Kidney (tissue), 14 donors: ENCODE data around the gene OAF. TPM values are rescaled to one million over a fixed set of nuclear protein-coding genes. Genes with fewer than 3 reads are reported as not detected.

Experiments
- DNase-seq, 5 donors: peaks; one replicate each; pipeline ENCODE4 v3.0.0-alpha.2; 2013 to 2020
- FAIRE-seq: peaks from 2 replicates; lab custom pipeline; 2012; peaks lifted over from hg19 to GRCh38; lab: Jason Lieb, UNC
- H3K27ac ChIP-seq, 2 donors: one replicate each; pipeline ENCODE4 v1.7.0; 2013; ENCODE audit warnings: low read depth in 2 of 2, low read length in 2 of 2, inconsistent platforms in 1 of 2
- H3K27me3 ChIP-seq: one replicate; pipeline ENCODE4 v1.7.1; 2013; ENCODE audit warnings: low read length, inconsistent platforms; ENCODE audit not compliant: control insufficient read depth, insufficient read depth
- H3K36me3 ChIP-seq, 3 donors: one replicate each; pipeline versions ENCODE4 v1.7.0 to v1.7.1; 2013; ENCODE audit warnings: low read length in 3 of 3, control low read depth in 1 of 3, inconsistent platforms in 1 of 3; ENCODE audit not compliant: insufficient read depth in 3 of 3, control insufficient read depth in 2 of 3
- H3K4me1 ChIP-seq, 3 donors: one replicate each; pipeline versions ENCODE4 v1.7.0 to v1.7.1; 2013; ENCODE audit warnings: low read length in 3 of 3, inconsistent platforms in 1 of 3, low read depth in 1 of 3; ENCODE audit not compliant: control insufficient read depth in 2 of 3, insufficient read depth in 2 of 3
- H3K4me3 ChIP-seq, 3 donors: one replicate each; pipeline versions ENCODE4 v1.7.0 to v1.8.1; 2013; ENCODE audit warnings: low read length in 3 of 3, control low read depth in 1 of 3, inconsistent platforms in 1 of 3
- H3K9ac ChIP-seq, 3 donors: one replicate each; pipeline versions ENCODE4 v1.7.0 to v1.7.1; 2013; ENCODE audit warnings: low read length in 3 of 3, control low read depth in 1 of 3, inconsistent platforms in 1 of 3
- H3K9me3 ChIP-seq, 3 donors: one replicate each; pipeline versions ENCODE4 v1.7.0 to v1.7.1; 2013; ENCODE audit warnings: low read length in 3 of 3, control low read depth in 1 of 3, inconsistent platforms in 1 of 3; ENCODE audit not compliant: control insufficient read depth in 2 of 3, insufficient read depth in 1 of 3
- intact Hi-C: fragments of 100-400 bp; cut with DNase I; formaldehyde crosslinking; loops from one replicate; pipeline ENCODE4 v1.11.1; 2022
- polyA plus RNA-seq: library from polyadenylated mRNA; stranded (reverse); fragments of 350-450 nt; fragmentation: Illumina TruSeq; extraction: RNeasy Lipid Tissue Mini Kit (QIAGEN cat#74804); gene quantifications from one replicate; pipeline ENCODE4 v1.2.3, GENCODE V29; 2014; ENCODE audit warnings: low read depth, low replicate concordance; ENCODE audit not compliant: insufficient read depth
- total RNA-seq: library from RNA; stranded (reverse); fragmentation: NEBNext Ultra II Directional; extraction: Animal tissue kit (Norgen Biotek cat#: 25700); gene quantifications from one replicate; pipeline ENCODE4 v1.2.1, GENCODE V29; 2021
- TF ChIP-seq, protein P1 (sequence below): IDR thresholded peaks from 3 replicates; pipeline ENCODE4 v1.5.1; 2012; ENCODE audit warnings: mild to moderate bottlenecking, moderate library complexity, borderline replicate concordance; ENCODE audit not compliant: insufficient read depth; ENCODE audit errors: extremely low read depth
- donor health status: control.
- donor health status: control.
- donor health status: control.
- donor health status: control.
- donor health status: control.
- donor health status: DM: yes; HTN: yes; CAD: no.
- donor health status: Normal renal cell carcinoma (clear cell type).

The OAF gene
- total and polyA plus RNA-seq, 2 donors from 2014 or later = 48.2 to 78.1 TPM

DNA sequence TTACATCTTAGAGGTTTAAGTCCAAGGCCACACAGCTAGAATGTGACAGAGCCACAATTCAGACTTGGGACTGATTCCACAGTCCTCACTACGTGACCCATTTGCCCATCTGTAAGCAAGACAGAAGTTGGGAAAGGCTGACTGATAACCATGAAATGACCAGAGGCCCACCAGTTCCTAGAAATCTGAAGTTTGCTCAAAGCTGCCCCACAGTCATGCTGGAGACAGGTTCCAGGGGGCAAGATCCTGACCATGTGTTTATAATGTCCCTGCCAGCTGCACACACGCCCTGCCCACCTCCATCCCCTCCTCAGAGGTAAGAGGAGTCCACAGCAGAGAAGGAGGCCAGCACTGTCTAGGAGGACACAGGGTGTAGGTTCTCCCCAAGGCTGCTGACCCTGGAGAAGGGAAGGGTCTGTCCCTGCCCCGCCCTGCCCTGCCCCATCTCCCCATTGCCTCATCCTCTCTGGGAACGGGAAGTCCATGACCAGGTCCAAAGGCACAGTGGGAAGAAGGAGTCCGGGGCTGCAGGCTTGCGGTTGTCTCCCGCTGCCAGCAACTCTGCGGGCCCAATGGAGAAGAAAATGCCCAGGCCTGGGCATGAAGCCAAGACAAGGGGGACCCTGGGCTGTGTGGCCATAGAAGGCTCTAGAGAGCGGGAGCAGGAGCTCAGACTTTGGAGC, 11.9 kb upstream of the OAF start:
- H3K9me3 ChIP-seq = no peaks in the 10 kb centered on the region
- no peak overlapping the region for H3K9ac ChIP-seq
- intact Hi-C loops = no loop called here
- no peaks in the 10 kb centered on the region for H3K27me3 ChIP-seq
- TF ChIP-seq, protein P1, sequence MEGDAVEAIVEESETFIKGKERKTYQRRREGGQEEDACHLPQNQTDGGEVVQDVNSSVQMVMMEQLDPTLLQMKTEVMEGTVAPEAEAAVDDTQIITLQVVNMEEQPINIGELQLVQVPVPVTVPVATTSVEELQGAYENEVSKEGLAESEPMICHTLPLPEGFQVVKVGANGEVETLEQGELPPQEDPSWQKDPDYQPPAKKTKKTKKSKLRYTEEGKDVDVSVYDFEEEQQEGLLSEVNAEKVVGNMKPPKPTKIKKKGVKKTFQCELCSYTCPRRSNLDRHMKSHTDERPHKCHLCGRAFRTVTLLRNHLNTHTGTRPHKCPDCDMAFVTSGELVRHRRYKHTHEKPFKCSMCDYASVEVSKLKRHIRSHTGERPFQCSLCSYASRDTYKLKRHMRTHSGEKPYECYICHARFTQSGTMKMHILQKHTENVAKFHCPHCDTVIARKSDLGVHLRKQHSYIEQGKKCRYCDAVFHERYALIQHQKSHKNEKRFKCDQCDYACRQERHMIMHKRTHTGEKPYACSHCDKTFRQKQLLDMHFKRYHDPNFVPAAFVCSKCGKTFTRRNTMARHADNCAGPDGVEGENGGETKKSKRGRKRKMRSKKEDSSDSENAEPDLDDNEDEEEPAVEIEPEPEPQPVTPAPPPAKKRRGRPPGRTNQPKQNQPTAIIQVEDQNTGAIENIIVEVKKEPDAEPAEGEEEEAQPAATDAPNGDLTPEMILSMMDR = no peak
- FAIRE-seq (no peak), DNase-seq (peak in 1 of 5 donors; percentile 57)
- H3K36me3 ChIP-seq = no peaks in the 10 kb centered on the region
- H3K27ac ChIP-seq = no peak overlapping the region
- no peak overlapping the region for H3K4me3 ChIP-seq
- peaks cover 7 to 11% (median 9%) of the 10 kb centered on the region in 3 donors for H3K4me1 ChIP-seq

DNA sequence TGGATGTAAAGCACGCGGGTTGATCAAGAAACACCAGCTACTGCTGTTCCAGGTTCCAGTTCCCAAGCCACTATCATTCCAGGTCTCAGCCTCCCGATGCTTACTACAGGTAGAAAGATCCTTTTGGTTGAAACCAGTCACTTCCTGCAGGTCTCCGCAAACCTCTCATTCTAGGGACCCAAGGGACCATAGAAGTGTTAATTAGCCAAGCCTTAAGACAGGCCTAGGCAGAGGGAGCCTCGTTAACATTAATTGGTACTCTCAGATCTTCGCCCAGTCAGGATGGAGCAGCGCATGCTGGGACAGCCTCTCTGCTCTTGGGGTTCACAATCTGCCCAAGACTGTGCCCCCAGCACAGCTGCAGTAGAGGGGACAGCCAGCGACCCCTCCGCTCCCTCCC, 11.2 kb upstream of the OAF start:
- DNase-seq (no peak), FAIRE-seq (no peak)
- TF ChIP-seq, protein P1 = no peak
- no peak overlapping the region for H3K27ac ChIP-seq
- no peaks in the 10 kb centered on the region for H3K27me3 ChIP-seq
- no peak overlapping the region for H3K4me3 ChIP-seq
- no peak overlapping the region for H3K9ac ChIP-seq
- H3K4me1 ChIP-seq = peaks cover 7 to 9% (median 9%) of the 10 kb centered on the region in 3 donors
- H3K36me3 ChIP-seq = no peaks in the 10 kb centered on the region
- H3K9me3 ChIP-seq = no peaks in the 10 kb centered on the region
- intact Hi-C loops = no loop called here

DNA sequence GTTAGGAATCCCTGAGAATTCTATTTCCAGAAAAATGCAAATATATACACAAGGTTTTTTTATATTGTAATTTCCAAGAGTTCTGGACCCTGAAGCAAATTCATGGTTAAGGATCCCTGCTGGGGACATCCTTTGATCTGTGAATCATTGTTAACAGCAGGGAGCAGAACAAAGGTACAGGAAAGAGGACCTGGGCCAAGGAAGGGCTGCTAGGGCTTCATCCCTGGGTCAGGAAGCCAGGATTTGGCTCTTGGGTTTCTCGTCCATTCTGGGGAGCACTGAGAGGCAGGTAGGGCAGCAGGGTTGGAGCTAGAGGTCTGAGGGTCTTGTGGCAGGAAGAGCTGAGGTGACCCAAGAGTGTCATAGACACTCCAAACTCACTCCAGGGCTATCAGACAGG, 10.2 kb upstream of the OAF start:
- no peak for FAIRE-seq
- Histone ChIP-seq H3K4me3 (no peak overlapping the region), H3K36me3 (no peaks in the 10 kb centered on the region), H3K27me3 (no peaks in the 10 kb centered on the region), H3K27ac (no peak overlapping the region), H3K9ac (no peak overlapping the region), H3K4me1 (peaks cover 7 to 11% (median 9%) of the 10 kb centered on the region in 3 donors), H3K9me3 (no peaks in the 10 kb centered on the region)
- DNase-seq = no peak
- TF ChIP-seq, protein P1 = no peak
- intact Hi-C loops = no loop called here

DNA sequence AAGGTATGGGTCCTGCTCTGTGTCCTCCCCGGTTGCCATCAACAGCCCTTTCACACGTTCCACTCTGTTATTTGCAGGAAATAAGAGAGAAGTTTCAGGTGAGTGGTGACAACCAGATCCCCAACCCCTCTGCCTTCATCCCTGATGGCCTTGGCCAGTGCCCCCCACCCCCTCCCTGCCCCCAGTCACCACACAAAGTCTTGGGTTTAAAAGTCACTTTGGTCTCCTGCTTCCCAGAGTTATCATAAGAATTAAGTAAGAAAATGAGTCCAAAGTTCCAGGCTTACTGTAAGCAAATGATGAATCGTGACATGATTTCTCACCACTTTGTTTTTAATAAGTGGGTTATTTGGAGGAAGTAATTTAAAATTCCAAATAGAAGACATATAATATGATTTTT, 9.2 kb upstream of the OAF start:
- intact Hi-C loops = no loop called here
- Histone ChIP-seq H3K36me3 (no peaks in the 10 kb centered on the region), H3K4me3 (no peak overlapping the region), H3K27ac (no peak overlapping the region), H3K9me3 (no peaks in the 10 kb centered on the region), H3K9ac (no peak overlapping the region), H3K27me3 (no peaks in the 10 kb centered on the region), H3K4me1 (peaks cover 5 to 11% (median 7%) of the 10 kb centered on the region in 3 donors)
- peak in 1 of 5 donors; percentile 25 for DNase-seq
- TF ChIP-seq, protein P1 = no peak
- FAIRE-seq = no peak
